HG02870 (cell line): ENCODE data around the gene OSBPL10.

Experiments used
- ATAC-seq: cut with Tn5 transposase; IDR thresholded peaks from one replicate; pipeline ENCODE4 v1.9.1; 2021; ENCODE audit warnings: mild to moderate bottlenecking, moderate library complexity; ENCODE audit not compliant: unreplicated experiment

Gene OSBPL10

GRCh38 chr3:31823184-31823583 lies 157.9 kb downstream of the OSBPL10 start:
- no peak for ATAC-seq

DNA sequence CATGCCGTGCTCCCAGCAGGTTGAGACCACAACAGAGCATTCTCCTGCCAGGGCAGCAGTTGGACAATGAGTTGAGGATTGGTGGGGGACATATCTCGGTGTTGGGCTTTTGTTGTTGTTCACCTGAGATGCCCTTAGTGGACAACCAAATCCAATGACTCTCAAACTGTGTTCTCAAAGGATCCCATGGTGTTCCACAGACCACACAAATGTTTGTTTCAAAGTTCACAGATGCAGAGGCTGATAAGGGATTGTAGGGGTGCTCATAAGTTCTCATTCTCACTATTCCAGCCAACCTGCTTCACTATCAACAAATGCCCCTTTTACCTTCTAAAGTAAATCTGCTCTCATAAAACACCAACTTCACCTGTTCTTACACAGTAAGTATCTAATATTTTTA lies 159.9 kb downstream of the OSBPL10 start:
- ATAC-seq, result no peak

- ATAC-seq, result no peak
Measured at GRCh38 chr3:31819441-31819840, 161.6 kb downstream of the OSBPL10 start.

DNA sequence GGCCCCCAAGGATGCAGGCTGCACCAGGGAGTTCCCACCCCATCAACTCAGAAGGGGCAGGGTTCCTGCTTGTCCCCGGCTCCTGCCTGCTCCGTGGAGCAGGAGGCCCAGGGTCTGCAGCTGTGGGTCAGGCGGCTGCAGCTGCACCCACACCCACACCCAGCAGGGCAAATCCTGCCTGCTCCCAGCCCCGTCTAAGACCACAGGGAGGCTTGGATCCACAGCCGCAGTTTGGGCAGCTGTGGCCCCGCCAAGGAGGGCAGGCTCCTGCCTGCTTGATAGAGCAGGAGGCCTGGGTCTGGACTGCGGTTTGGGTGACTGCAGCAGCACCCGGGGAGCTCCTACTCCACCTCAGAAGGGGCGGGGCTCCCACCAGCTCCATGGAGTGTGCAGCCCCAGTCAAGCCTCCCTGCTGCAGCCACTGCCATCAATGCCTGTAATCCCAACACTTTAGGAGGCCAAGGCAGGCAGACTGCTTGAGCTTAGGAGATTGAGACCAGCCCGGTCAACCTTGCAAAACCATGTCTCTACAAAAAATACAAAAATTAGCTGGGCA lies 163.6 kb downstream of the OSBPL10 start:
- no peak for ATAC-seq

GRCh38 chr3:31815631-31816440 lies 165.2 kb downstream of the OSBPL10 start:
- no peak for ATAC-seq

DNA sequence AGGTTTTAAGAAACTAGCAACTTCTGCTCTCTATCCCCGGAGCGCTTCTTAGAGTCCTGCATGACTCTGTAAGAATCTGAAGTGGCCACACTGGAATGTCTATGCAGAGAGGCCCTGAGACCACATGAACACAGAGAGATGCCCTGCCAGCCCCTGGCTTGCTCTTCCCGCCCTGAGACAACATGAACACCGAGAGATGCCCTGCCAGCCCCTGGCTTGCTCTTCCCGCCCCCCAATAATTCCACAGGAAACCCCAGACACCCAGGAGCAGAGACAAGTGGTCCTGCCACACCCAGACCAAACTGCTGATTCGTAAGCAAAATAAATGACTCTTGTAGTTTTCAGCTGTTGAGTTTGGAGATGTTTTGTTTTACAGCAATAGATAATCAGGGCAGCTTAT lies 166.1 kb downstream of the OSBPL10 start:
- ATAC-seq, result no peak

DNA sequence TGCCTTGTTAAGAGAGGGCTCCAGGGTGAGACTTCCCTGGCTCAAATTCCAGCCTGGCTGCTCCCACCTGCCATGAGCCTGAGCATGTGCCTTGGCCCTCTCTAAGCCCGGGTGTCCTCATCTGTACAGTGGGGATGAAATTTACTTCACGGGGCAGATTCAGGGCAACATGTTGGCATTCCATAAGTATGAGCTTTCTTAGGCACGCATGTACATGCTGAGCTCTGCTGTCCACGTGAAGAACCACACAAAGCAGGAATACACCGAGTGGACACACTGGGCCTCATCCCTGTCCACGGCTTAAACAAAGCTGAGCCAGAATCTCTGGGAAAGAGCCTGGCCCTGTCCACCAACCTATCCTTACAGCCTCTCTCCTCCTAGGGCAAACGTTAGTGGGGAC lies 167.4 kb downstream of the OSBPL10 start:
- no peak for ATAC-seq

- ATAC-seq, result no peak
Measured at GRCh38 chr3:31813197-31813596, 167.9 kb downstream of the OSBPL10 start.

DNA sequence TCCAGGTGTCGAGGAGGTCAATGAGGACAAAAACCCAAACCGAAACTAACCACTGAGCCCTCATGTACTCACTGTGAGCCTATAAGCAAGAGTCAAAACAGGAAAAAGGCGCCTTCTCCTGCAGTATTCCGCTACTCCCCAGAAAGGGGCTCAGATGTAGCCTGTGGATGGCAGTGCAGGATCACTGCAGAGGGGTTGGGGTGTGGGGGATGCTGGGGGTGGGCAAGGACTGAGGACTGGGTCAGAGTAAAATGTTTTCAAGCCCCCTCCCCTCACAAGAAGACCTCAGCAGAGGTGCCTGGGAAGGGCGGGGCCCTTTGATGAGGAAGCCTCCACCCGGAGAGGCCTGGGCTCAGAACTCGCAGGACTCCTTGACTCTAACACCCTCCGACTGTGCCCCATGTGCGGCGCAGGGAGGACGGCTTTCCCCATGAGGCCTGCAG lies 170.1 kb downstream of the OSBPL10 start:
- ATAC-seq, result no peak

DNA sequence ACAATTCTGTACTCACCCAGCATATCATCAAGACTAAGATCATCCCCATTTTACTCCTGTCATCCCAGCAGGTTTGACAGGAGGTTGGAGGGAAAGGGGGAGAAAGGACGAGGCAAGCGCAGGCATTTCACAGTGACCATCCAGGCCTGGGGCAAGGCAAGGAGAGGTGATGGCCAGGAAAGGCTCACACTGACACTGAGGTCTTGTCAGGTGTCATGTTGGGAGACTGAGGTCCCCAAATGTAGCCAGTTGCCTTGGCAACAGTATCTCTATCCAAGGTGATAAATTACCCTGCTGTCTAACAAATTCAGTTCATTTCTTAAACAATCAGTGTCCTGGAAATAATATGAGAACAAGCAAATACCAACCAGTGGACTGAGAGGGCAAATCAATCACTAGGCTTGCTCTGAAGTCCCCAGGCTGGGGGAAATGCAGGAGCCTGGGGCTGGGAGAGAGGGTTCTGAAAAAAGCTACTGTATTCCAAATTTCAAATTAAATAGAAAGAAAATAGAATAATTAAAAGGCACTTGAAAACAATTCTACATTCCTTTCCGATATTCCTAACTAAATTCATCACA lies 172.8 kb downstream of the OSBPL10 start:
- no peak for ATAC-seq

GRCh38 chr3:31804251-31805051 lies 176.6 kb downstream of the OSBPL10 start:
- no peak for ATAC-seq

- no peak for ATAC-seq
Measured at GRCh38 chr3:31802981-31803740, 177.9 kb downstream of the OSBPL10 start.

DNA sequence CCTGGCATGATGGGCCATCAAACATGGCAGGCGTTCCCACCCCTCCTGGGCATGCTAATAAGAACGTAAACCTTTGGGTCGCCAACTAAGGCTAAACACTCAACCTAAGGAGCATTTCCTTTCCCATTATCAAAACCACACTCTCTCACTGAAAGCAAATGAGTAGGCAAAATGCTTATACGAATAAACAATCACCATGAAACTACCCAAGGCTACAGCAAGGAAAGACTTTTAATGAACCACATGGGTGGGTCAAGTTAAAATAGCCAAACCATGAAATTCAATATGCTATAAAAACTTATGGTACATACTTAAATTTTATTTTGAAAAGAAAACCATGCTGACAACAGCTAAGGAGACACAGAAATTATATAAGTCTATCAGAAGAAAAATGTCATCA lies 180.6 kb downstream of the OSBPL10 start:
- ATAC-seq, result no peak

GRCh38 chr3:31798840-31799239 lies 182.2 kb downstream of the OSBPL10 start:
- no peak for ATAC-seq

DNA sequence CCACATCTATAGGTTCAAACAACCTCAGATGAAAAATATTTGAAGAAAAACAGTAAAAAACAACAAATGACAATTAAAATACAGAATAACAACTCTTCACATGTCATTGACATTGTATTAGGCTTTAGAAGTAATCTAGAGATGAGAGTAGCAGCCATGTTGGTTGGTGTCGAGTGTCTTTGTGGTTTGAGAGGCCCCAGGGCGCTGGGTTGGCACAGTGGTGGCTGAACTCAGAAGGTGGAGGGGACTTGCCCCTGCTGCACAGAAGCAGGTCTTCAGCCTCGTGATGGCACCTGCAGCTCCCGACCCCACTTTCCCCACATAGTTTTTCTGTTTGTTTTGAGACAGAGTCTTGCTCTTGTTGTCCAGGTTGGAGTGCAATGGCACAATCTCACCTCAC lies 187.2 kb downstream of the OSBPL10 start:
- ATAC-seq, result no peak

DNA sequence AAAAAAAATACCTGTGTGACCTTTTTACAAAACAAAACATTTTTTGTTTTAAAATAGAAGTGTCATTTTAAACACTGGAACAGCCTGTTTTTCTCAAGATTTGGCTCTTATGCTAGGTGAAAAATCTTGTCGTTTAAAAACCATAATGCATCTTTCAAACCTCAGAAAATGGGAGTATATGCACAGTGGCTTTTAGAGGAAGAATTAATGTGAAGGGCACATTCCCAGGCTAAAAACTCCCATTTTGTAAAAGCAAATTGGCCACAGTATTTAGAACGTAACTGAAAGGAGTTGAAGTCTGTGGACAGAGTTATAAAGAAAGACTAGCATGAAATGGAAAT lies 190.0 kb downstream of the OSBPL10 start:
- ATAC-seq, result no peak

DNA sequence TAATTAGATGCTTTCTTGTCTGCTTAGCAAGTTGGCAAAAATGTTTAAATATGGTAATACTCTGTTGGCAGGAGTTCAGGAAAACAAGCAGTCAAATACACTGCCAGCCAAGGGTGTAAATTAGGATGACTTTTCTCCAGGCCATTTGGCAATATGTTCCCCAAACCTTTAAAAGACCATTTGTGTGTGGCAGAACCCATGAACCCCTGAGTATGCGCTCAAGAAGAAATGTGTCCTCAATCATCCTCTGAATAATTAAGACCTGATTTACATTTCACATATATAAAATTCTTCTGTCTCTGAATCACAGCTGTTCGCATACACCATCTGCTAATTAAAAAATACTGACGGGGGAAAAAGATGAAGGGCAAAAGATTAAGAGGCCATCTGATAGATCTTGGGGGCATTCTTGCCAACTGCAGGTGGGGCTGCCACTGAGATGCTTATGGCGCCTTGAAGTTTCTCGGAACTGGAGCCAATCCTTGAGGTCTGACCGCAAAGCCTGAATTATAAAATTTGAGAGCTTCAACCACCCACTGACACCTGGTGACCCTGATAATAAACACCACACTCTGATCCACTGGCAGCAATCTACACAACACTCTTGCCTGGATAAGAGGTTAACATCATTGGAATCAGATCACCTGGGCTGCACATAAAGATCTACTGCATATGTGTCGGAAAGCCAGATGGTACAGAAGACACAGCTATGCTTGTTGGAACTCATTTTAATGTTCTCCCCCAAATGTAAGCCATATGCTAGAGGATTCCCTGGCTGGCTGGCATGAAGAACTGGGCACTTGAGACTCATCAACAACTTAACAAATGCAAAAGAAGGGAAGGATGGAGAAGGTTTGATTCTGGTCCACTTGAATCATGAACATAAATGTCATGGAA lies 190.6 kb downstream of the OSBPL10 start:
- ATAC-seq, result no peak

DNA sequence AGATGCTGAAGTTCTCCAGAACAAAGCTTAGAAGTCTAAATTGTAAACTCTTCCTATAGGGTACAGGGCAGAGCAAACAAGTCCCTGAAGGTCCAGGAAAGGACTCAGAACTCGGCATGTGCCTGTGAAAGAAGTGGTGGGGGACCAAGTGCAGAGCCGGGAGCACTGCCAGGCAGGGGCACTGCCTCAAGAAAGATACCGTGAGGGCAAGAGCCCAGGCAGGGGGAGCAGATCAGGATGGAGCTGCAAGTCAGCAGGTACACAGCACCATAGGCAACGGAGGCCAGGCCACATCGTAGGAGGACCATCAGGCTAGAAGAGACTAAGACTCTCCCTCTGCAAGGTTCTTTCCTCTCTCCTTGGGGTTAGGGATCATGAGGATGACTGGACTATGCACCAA lies 191.6 kb downstream of the OSBPL10 start:
- no peak for ATAC-seq

- ATAC-seq, result no peak
Measured at GRCh38 chr3:31785734-31786133, 195.3 kb downstream of the OSBPL10 start.

DNA sequence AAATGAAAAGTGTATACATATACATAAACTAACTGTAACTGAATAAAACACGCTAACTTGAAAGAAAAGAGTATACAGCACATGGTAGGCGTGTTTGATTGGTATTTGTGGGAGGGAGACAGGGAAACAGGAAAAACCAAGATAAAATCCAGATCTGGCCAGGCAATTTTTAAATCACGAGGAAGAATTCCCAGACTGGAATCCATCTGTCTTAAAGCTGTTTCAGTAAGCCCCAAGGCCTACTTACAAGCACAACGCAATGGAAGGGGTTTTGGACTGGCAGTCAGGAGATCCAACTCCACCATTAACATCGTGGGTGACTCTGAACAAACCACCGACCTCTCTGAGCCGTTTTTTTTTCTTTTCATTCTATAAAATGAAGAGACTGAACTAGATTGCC lies 195.8 kb downstream of the OSBPL10 start:
- no peak for ATAC-seq
